Retinal pigment epithelial cell (primary cell): ENCODE results near the gene SMAD1.

Experiments
- DNase-seq: peaks from one replicate; pipeline ENCODE4 v3.0.0-alpha.2; 2010; ENCODE audit warnings: low read depth
- H3K4me3 ChIP-seq: 2 replicates; pipeline ENCODE4 v1.5.1; 2011; ENCODE audit warnings: mild to moderate bottlenecking, low read length, control low read depth, moderate library complexity
- CTCF ChIP-seq: conservative IDR thresholded peaks from 2 replicates; pipeline ENCODE4 v1.5.1; 2011; ENCODE audit warnings: low read depth, low read length, control low read depth, inconsistent platforms

SMAD1 gene

DNA sequence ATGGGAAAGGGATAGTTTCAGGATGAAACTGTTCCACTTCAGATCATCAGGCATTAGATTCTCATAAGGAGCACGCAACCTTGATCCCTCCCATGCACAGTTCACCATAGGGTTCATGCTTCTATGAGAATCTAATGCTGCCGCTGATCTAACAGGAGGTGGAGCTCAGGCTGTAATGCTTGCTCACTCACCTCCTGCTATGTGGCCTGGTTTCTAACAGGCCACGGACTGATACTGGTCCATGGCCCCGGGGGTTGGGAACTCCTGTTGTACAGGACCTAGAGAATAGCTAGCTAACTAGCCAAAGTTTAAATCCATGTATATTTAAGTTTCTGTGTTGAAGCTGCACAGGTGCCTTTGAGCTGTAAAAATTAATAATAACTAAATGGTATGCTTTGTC is 71.7 kb downstream of the SMAD1 start:
- no peak for TF ChIP-seq CTCF
- no peak overlapping the region for H3K4me3 ChIP-seq
- no peak for DNase-seq

DNA sequence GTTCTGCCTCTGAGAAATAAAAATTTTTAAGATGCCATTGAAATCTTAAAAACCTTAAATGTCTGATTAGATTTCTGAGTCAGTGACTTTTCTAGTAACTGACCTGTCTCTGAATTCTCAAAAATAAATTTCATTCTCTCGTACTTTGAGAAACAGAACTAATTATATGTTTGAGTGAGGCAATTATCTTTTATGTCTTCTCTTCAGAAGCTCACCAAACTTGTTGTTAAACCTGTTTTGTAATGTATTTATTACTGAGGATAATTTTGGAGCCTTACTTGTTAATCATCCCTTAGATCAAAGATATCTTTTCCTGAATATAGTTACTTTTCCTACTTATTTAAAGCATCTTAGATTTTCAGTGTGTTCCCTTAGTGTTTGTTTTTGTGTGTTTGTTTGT is 73.0 kb downstream of the SMAD1 start:
- no peak for TF ChIP-seq CTCF
- no peak for DNase-seq
- H3K4me3 ChIP-seq: no peak overlapping the region

GRCh38 chr4:145557720-145558119 is 76.1 kb downstream of the SMAD1 start:
- DNase-seq: no peak
- peak; percentile 94 for TF ChIP-seq CTCF
- H3K4me3 ChIP-seq: no peak overlapping the region

- no peak for TF ChIP-seq CTCF
- DNase-seq: no peak
- H3K4me3 ChIP-seq: no peak overlapping the region
These were observed 81.8 kb downstream of the SMAD1 start for GRCh38 chr4:145563293-145563985.

DNA sequence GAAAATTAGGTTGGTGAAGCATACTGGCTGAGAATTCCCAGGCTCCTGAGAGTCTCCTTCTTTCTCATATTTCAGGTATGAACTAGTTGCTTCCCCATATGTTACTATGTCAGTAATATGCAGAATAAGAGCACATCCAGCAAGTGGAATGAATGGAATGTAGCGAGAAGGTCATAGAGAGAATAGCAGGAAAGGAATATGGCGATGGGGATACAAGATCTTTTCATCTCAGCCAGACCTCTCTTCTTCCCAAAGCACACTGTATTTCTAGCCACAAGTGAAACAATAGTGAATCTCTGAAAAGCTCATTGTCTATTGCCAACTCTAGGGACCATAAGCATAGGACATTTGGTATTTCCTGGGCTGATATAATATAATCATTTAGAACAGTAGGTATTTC is 82.9 kb downstream of the SMAD1 start:
- no peak overlapping the region for H3K4me3 ChIP-seq
- TF ChIP-seq CTCF: no peak
- DNase-seq: no peak

GRCh38 chr4:145565328-145565727 is 83.7 kb downstream of the SMAD1 start:
- no peak for DNase-seq
- no peak overlapping the region for H3K4me3 ChIP-seq
- no peak for TF ChIP-seq CTCF

GRCh38 chr4:145566086-145566708 is 84.5 kb downstream of the SMAD1 start:
- no peak for TF ChIP-seq CTCF
- DNase-seq: no peak
- H3K4me3 ChIP-seq: no peak overlapping the region
